Duodenal mucosa (tissue), 2 donors: ENCODE data around the gene CFAP45.
A peak's percentile ranks its signal among the peaks of the same experiment; 100 is the strongest.
"Not testable (repeated sequence)": the region's sequence is repeated elsewhere in the genome, so short reads cannot be mapped to it uniquely, and the experiment has no call there.

Experiments used
- H3K27ac ChIP-seq: one replicate; pipeline ENCODE4 v1.7.0; 2013; ENCODE audit warnings: low read depth, low read length
- H3K27me3 ChIP-seq, 2 donors: one replicate each; pipeline ENCODE4 v1.7.0; 2013; ENCODE audit warnings: low read length in 2 of 2, control low read depth in 1 of 2; ENCODE audit not compliant: insufficient read depth in 2 of 2, control insufficient read depth in 1 of 2
- H3K36me3 ChIP-seq, 2 donors: one replicate each; pipeline ENCODE4 v1.7.0; 2013; ENCODE audit warnings: low read length in 2 of 2, control low read depth in 1 of 2; ENCODE audit not compliant: insufficient read depth in 2 of 2, control insufficient read depth in 1 of 2
- H3K4me1 ChIP-seq, 2 donors: one replicate each; pipeline ENCODE4 v1.7.0; 2013; ENCODE audit warnings: low read length in 2 of 2, control low read depth in 1 of 2; ENCODE audit not compliant: insufficient read depth in 2 of 2, control insufficient read depth in 1 of 2
- H3K4me3 ChIP-seq, 2 donors: one replicate each; pipeline ENCODE4 v1.7.0; 2013; ENCODE audit warnings: low read length in 2 of 2, low read depth in 1 of 2
- H3K9ac ChIP-seq, 2 donors: one replicate each; pipeline ENCODE4 v1.7.0; 2013; ENCODE audit warnings: low read length in 2 of 2, low read depth in 1 of 2
- H3K9me3 ChIP-seq, 2 donors: one replicate each; pipeline ENCODE4 v1.7.0; 2013; ENCODE audit warnings: low read length in 2 of 2, control low read depth in 1 of 2; ENCODE audit not compliant: control insufficient read depth in 1 of 2

Gene CFAP45

GRCh38 chr1:159904036-159904435 lies 4.1 kb upstream of the CFAP45 start:
- not testable (repeated sequence) for H3K4me3 ChIP-seq, H3K9me3 ChIP-seq, H3K36me3 ChIP-seq, H3K27me3 ChIP-seq, H3K27ac ChIP-seq, H3K9ac ChIP-seq
- peaks cover 35 to 37% of the 10 kb centered on the region in 2 donors for H3K4me1 ChIP-seq

- H3K9me3 ChIP-seq: no peaks in the 10 kb centered on the region
- H3K27me3 ChIP-seq: no peaks in the 10 kb centered on the region
- H3K27ac ChIP-seq: no peak overlapping the region
- H3K9ac ChIP-seq: no peak overlapping the region
- no peak overlapping the region for H3K4me3 ChIP-seq
- peaks cover 20 to 25% of the 10 kb centered on the region in 2 donors for H3K4me1 ChIP-seq
- H3K36me3 ChIP-seq: no peaks in the 10 kb centered on the region
Measured at GRCh38 chr1:159902541-159902940, 2.6 kb upstream of the CFAP45 start.

DNA sequence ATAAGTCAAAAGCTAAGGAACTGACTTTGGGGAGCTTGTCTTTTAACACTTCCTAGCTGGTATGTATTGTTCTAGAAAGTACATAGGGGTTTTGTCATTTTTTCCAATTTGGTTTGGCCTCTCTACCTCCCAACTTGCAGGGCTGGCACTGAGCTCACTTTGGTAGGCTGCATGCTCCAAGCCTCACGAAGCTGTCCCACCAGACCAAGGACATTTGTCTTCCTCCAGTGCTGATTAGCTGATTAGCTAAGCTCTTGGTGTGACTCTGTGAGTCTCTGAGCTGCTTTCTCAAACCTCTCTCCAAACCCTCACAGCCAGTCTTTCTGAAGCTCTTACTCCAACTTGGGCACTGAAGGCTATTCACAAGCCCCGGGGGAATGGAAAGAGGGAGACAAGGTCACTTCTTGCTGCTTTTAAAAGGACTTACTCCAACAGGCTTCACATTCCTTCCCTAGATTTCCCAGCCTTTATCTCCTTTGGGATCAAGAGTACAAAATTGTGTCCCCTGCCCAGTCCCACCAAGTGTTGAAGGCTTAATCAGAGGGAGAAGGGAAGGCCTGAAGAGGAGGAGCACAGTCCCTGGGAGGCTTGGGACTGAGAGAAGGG lies 893 bp upstream of the CFAP45 start:
- Histone ChIP-seq H3K27me3 (no peaks in the 10 kb centered on the region), H3K4me1 (peaks cover 16 to 18% of the 10 kb centered on the region in 2 donors), H3K4me3 (no peak overlapping the region), H3K9me3 (no peaks in the 10 kb centered on the region), H3K36me3 (no peaks in the 10 kb centered on the region), H3K9ac (no peak overlapping the region), H3K27ac (no peak overlapping the region)

GRCh38 chr1:159899634-159900033 lies 331 bp downstream of the CFAP45 start:
- peaks cover 16 to 18% of the 10 kb centered on the region in 2 donors for H3K4me1 ChIP-seq
- not testable (repeated sequence) for H3K27ac ChIP-seq, H3K9me3 ChIP-seq, H3K27me3 ChIP-seq, H3K36me3 ChIP-seq
- peak overlapping the region in 1 of 2 donors; percentile 6 for H3K9ac ChIP-seq
- H3K4me3 ChIP-seq: peak overlapping the region in 1 of 2 donors; percentile 16

DNA sequence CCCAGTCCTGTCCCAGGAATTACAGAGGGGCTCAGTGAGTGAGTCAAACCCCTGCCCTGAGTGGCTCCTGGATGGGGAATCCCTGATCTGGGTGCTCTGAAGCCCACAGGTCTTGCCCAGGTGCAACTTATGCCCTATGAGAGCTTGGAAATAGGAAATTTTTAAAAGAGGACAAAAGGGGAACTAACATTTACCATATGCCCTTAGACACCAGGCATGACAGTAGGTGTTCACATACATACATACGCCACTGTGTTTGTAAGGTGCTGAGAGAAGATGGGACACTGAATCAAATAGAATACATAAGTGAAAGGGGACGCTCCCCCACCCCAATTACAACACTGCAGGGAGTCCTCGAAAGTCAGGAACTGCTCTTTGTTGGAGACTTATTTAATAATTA lies 1.4 kb downstream of the CFAP45 start:
- Histone ChIP-seq H3K27ac (no peak overlapping the region), H3K4me1 (peaks cover 16 to 18% of the 10 kb centered on the region in 2 donors), H3K36me3 (no peaks in the 10 kb centered on the region), H3K27me3 (no peaks in the 10 kb centered on the region), H3K9ac (no peak overlapping the region), H3K4me3 (no peak overlapping the region), H3K9me3 (no peaks in the 10 kb centered on the region)

- Histone ChIP-seq H3K27me3 (no peaks in the 10 kb centered on the region), H3K4me1 (peaks cover 16 to 18% of the 10 kb centered on the region in 2 donors), H3K36me3 (no peaks in the 10 kb centered on the region), H3K27ac (no peak overlapping the region), H3K9me3 (no peaks in the 10 kb centered on the region), H3K9ac (no peak overlapping the region), H3K4me3 (no peak overlapping the region)
Measured at GRCh38 chr1:159897962-159898361, 2.0 kb downstream of the CFAP45 start.

DNA sequence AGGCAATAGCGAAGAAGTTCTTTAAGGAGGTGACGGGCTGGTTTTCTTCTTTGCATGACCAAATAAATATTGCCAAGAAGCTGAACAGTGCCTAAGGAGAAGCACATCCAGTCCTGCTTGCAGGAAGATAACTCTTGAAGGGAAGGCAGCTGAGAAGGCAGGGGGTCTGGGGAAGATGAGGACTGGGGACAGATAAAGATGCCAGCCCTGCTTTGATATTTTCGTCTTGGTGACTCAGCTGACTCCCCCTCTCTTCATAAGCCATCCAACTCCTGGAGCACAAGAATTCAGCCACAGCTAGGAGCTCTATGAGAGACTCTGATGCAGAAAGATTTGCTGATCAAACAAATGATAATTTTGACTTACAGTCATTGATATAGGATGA lies 3.4 kb downstream of the CFAP45 start:
- Histone ChIP-seq H3K4me1 (peaks cover 16 to 18% of the 10 kb centered on the region in 2 donors), H3K4me3 (no peak overlapping the region), H3K27ac (no peak overlapping the region), H3K27me3 (no peaks in the 10 kb centered on the region), H3K36me3 (no peaks in the 10 kb centered on the region), H3K9ac (no peak overlapping the region), H3K9me3 (no peaks in the 10 kb centered on the region)

- Histone ChIP-seq H3K36me3 (no peaks in the 10 kb centered on the region), H3K4me1 (peaks cover 12 to 13% of the 10 kb centered on the region in 2 donors), H3K9me3 (no peaks in the 10 kb centered on the region), H3K4me3 (no peak overlapping the region), H3K27me3 (no peaks in the 10 kb centered on the region), H3K27ac (no peak overlapping the region), H3K9ac (no peak overlapping the region)
Measured at GRCh38 chr1:159895836-159896545, 4.0 kb downstream of the CFAP45 start.

DNA sequence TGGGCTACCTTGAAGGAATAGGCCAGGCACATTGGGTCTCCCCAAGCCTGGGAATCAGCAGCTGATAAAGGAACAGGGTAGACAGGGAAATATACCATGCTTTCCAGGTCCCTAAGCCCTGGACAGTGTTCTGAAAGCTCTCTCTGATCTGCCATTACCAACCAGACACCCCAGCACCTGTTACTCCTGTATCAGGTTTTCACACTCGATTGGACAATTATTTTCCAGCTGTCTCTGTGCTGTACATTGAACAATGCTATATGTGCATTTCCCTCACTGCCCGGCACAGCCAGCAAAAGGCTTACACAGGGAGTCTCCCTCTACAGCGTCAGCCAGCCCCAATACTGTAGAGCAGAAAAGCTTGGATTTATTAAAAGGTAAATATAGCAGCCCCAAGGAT lies 4.7 kb downstream of the CFAP45 start:
- Histone ChIP-seq H3K4me3 (no peak overlapping the region), H3K27me3 (no peaks in the 10 kb centered on the region), H3K36me3 (no peaks in the 10 kb centered on the region), H3K27ac (no peak overlapping the region), H3K9me3 (no peaks in the 10 kb centered on the region), H3K4me1 (peaks cover 7 to 8% of the 10 kb centered on the region in 2 donors), H3K9ac (no peak overlapping the region)

GRCh38 chr1:159892944-159893343 lies 7.0 kb downstream of the CFAP45 start:
- H3K27ac ChIP-seq: no peak overlapping the region
- no peaks in the 10 kb centered on the region for H3K36me3 ChIP-seq
- H3K27me3 ChIP-seq: no peaks in the 10 kb centered on the region
- H3K9me3 ChIP-seq: no peaks in the 10 kb centered on the region
- H3K4me1 ChIP-seq: peaks cover 7 to 10% of the 10 kb centered on the region in 2 donors
- no peak overlapping the region for H3K9ac ChIP-seq
- no peak overlapping the region for H3K4me3 ChIP-seq
